SW480 (cell line): ENCODE measurements around the gene LDLRAP1.

Experiments used
- DNase-seq: peaks from one replicate; pipeline ENCODE4 v3.0.0-alpha.2; 2016; ENCODE audit warnings: low spot score

The LDLRAP1 gene

DNA sequence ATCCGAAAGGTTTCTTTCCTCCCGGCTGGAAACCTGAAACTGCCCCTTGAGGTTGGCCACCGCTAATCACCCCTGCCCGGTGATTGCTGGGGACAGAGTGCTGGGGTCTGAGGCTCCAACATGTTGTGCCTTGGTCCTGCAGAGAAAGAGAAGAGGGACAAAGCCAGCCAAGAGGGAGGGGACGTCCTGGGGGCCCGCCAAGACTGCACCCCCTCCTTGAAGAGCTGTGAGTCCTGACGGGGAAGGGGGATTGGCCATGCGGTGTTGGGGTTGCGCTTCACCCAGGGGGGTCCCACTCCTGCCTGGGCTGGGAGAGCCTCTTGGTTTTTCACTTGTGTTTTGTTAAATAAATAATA is 19.5 kb downstream of the LDLRAP1 start:
- DNase-seq: no peak

GRCh38 chr1:25563330-25564215 is 20.2 kb downstream of the LDLRAP1 start:
- no peak for DNase-seq

GRCh38 chr1:25564777-25565574 is 21.6 kb downstream of the LDLRAP1 start:
- DNase-seq: no peak

- no peak for DNase-seq
Measured at GRCh38 chr1:25565626-25566025, 22.2 kb downstream of the LDLRAP1 start.

DNA sequence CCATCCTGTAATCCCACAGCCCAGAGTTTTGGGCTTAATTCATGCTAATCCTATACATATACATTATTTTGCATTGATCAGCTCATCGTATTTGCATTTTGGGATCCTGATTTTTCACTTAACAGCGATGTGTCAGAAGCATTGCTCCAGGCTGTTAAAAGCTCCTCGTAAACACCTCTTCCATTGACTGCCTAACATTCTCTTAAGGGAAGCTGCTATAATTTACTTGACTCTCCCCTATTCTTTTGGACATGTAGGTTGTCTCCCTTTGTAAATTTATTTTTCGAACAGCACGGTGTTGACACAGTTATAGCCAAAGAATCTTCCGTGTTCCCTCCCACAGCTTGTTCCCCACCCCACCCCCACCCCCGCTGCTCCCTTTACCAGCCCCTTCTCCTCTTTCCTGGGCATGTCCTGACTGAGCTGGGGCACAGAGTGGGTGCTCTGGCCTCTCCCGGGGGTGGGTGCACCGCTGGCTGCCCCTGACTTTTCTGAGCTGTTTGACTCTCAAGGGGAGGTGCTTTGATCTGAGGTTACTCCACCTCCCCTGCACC is 22.8 kb downstream of the LDLRAP1 start:
- no peak for DNase-seq

- no peak for DNase-seq
Measured at GRCh38 chr1:25566730-25567341, 23.4 kb downstream of the LDLRAP1 start.

- no peak for DNase-seq
Measured at GRCh38 chr1:25567710-25568089, 24.3 kb downstream of the LDLRAP1 start.

DNA sequence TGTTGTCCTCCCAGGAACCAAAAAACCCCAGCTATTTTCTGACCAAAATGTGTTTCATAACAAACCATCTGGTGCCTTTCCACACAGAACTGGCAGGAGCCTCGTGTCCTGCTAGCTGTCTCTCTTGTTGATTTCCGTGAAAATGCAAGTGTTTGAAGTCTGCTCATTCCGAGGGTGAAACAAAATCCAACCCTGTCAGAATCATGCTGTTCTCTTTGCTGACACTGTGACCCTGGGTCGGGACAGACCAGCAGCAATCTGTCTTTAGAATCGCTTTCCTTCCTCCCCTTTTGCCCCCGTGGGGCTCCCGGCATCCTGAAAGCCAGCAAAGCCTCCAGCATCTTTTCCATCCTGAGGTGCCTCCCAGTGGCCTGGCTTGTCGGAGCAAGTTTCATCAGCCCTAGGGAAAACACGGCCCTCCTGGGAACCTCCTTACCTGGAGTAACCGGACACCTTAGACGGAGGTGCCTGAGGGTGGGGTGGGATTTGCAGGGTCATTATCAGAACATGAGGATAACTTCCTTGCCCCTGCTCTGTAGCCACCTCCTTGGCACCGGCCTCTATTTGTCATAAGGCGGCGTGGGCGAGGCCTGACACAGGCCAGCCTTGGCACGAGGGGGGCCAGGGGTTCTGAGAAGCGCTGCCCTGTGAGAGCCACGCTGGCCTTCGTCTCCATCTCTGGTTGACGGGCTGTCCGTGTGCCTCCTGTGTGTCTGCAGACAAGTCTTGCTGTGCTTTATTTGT is 24.9 kb downstream of the LDLRAP1 start:
- DNase-seq: peak; percentile 78

GRCh38 chr1:25568834-25569596 is 25.6 kb downstream of the LDLRAP1 start:
- DNase-seq: peak; percentile 90

DNA sequence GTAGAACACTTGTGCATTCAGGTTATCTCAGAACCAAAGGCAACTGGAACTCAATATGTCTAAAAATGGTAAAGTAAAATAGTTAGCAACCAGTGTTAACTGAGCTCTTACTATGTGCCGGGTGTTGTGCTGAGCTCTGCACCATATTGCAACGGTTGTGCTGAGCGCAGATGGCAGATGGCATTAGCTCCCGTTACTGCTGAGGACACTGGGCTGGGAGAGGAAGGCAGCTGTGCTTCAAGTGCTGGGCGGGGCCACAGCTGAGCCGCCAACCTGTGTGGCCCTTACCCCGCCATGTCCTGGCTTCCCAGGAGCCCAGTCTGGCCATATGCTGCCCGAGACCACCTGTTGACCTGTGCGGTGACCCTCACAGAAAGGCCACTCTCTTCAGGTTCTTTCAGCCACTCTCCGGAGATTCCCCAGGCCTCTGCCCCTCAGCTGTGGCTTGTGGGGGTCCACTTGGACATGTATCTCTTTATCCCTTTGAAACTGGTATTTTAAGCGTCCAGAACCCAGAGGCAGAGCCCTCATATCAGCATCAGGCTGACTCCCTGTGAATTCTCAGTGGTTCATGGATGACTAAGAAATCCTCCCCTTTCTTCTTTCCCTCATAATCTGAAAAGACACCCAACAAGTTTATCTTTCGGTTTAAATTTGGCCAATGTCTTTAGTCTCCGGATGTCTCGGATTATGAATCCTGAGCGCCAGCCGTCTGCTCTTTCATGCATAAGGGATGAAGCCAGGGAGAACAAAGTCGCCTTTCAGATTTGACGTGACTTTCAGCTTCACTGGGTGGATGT is 26.4 kb downstream of the LDLRAP1 start:
- no peak for DNase-seq

GRCh38 chr1:25570798-25571521 is 27.6 kb downstream of the LDLRAP1 start:
- DNase-seq: no peak

GRCh38 chr1:25571522-25571970 is 28.1 kb downstream of the LDLRAP1 start:
- no peak for DNase-seq

GRCh38 chr1:25572107-25572506 is 28.7 kb downstream of the LDLRAP1 start:
- DNase-seq: no peak

GRCh38 chr1:25572708-25573590 is 29.5 kb downstream of the LDLRAP1 start:
- DNase-seq: no peak

DNA sequence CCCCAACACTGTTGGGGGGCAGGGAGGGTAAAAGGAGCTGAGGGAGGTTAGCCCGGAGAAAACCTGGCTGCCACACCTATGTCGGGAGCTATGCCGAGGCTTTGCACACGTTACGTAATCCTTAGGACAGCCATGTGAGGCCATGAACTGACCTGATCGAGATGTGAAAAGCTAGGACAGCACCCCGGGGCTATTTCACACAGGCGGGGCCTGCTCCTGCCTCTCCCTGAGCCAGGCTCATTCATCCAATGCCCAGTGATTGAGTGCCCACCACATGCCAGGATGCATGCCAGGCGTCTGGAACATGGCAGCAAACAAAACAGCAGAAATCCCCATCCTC is 30.2 kb downstream of the LDLRAP1 start:
- no peak for DNase-seq

DNA sequence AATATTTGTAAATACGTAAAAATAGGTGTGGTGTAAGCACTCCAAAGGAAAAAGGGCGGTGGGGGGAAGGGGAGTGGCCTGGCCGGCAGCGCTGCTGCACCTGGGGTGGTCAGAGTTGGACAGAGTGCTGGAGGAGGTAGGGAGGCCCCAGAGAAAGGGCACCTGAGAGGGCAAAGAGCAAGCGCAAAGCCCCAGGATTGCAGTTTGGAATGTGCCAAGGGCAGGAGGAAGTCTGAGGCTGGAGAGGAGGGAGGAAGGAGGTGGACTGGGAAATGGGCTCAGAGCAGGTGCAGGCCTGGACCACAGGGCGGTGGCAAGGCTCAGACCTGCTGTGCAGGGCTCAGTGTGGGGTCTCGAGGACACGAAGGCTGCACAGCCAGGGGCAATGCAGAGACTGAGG is 30.6 kb downstream of the LDLRAP1 start:
- no peak for DNase-seq

- no peak for DNase-seq
Measured at GRCh38 chr1:25575191-25575590, 31.8 kb downstream of the LDLRAP1 start.

GRCh38 chr1:25576459-25577133 is 33.2 kb downstream of the LDLRAP1 start:
- no peak for DNase-seq
